ENCODE data around the gene TEX2.
"Not testable (repeated sequence)": the region's sequence is repeated elsewhere in the genome, so short reads cannot be mapped to it uniquely, and the experiment has no call there.

The TEX2 gene

DNA sequence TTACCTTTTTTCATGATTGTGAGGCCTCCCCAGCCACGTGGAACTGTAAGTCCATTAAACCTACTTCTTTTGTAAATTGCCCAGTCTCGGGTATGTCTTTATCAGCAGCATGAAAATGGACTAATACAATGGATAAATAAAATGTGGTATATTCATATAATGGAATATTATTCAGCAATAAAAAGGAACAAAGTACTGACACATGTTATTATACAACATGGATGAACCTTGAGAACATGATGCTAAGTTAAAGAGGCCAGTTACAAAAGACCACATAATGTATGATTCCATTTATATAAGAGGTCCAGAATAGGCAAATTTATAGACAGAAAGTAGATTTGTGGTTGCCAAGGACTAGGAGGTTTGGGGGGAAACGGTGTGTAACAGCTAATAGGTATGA lies 138.5 kb downstream of the TEX2 start:
- Mint-ChIP-seq H3K27ac (no peak overlapping the region), H3K4me3 (no peak overlapping the region), H3K9me3 (no peaks in the 10 kb centered on the region), H3K4me1 (peaks cover 65% of the 10 kb centered on the region), H3K27me3 (no peaks in the 10 kb centered on the region)
- ATAC-seq, result no peak
- no peak for DNase-seq

DNA sequence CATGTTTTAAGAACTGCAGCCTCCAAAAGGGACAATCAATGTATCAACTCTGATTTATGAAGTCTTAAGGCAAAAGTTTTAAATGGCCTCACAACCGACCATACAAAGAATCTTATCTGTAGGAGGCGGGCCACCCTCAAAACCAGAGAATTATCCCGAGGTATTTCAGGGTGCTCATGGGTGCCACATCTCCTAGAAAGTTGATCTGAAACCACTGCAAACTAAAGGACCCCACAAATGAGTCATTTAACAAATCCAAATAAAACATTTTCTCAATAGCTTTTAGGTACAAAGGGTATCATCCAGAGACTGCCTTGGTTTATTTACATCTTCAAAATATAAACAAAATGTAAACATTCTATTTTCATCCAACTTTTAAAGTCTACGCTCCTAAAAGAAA lies 139.9 kb downstream of the TEX2 start:
- DNase-seq, result no peak
- no peak for ATAC-seq
- Mint-ChIP-seq H3K4me1 (peaks cover 55% of the 10 kb centered on the region), H3K27me3 (no peaks in the 10 kb centered on the region), H3K27ac (no peak overlapping the region), H3K9me3 (no peaks in the 10 kb centered on the region), H3K4me3 (no peak overlapping the region)

DNA sequence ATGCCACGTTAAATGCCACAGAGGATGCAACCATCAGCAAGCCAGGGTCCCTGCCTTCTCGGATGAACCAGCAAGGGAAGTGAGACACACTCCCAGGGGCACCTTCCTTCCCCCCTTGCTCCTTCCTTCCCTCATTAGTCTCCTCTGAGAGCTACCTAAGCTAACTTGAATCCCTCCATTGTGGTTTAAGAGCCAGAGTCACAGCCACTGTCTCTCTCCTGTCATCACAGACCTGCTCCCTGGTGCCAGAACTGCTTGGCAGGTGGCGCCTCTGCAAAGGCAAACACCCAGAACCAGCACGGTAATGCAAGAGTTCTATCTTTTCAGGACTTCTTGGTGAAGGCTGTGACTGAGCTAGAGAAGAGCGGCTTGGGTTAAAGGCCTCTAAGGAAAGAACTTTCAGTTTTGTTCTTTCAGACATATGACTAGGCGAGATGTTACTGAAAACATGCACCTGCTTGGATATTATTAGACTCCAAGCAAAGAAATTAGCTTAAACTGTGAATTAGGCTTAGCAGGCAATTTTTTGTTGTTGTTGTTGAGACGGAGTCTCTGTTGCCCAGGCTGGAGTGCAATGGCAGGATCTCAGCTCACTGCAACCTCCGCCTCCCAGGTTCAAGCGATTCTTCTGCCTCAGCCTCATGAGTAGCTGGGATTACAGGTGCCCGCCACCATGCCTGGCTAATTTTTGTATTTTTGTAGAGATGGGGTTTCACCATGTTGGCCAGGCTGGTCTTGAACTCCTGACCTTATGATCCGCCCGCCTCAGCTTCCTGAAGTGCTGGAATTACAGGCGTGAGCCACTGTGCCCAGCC lies 141.9 kb downstream of the TEX2 start:
- not testable (repeated sequence) for H3K27me3 Mint-ChIP-seq, ATAC-seq

DNA sequence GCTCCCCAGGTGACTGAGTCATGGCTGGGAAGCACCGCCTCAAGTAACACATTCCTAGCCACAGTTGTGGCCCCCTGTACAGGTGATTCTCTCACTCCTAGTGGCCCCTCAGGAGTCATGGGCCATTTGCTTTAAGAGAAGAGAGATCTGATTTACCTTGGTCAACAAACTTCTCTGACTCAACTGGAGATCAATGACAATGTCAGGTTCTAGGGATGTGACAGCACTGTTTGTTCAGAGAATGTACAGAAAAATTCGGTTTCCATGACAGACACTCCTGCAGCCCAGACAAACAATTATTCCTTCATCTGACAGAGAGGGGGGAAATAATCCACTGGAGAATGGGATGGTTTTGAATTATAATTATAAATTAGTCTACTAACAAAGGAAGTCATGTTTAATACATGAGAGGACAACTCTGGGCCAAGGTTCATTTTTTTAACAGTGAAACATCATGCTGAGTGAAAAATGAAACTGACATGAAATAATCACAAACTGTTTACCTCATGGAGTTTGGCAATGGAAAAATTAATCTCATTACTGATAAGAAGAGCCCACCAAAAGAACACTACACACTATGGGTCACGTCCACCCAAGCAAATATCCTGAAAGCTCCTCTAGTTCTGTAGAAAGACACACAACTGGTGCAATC lies 142.8 kb downstream of the TEX2 start:
- Mint-ChIP-seq H3K9me3 (no peaks in the 10 kb centered on the region), H3K27me3 (no peaks in the 10 kb centered on the region), H3K4me3 (peak overlapping the region; percentile 19 to 65), H3K4me1 (peaks cover 54% of the 10 kb centered on the region), H3K27ac (peak overlapping the region in 1 of 2 donors; percentile 40)
- DNase-seq (no peak), ATAC-seq (peak; percentile 56)

More for the DNA sequence above, 141.9 kb downstream of the TEX2 start:
- H3K4me1 Mint-ChIP-seq, result peaks cover 53% of the 10 kb centered on the region
- peak overlapping the region in 1 of 2 donors; percentile 65 for H3K4me3 Mint-ChIP-seq
- H3K9me3 Mint-ChIP-seq, DNase-seq: not testable (repeated sequence)
- H3K27ac Mint-ChIP-seq, result peak overlapping the region in 1 of 2 donors; percentile 44

DNA sequence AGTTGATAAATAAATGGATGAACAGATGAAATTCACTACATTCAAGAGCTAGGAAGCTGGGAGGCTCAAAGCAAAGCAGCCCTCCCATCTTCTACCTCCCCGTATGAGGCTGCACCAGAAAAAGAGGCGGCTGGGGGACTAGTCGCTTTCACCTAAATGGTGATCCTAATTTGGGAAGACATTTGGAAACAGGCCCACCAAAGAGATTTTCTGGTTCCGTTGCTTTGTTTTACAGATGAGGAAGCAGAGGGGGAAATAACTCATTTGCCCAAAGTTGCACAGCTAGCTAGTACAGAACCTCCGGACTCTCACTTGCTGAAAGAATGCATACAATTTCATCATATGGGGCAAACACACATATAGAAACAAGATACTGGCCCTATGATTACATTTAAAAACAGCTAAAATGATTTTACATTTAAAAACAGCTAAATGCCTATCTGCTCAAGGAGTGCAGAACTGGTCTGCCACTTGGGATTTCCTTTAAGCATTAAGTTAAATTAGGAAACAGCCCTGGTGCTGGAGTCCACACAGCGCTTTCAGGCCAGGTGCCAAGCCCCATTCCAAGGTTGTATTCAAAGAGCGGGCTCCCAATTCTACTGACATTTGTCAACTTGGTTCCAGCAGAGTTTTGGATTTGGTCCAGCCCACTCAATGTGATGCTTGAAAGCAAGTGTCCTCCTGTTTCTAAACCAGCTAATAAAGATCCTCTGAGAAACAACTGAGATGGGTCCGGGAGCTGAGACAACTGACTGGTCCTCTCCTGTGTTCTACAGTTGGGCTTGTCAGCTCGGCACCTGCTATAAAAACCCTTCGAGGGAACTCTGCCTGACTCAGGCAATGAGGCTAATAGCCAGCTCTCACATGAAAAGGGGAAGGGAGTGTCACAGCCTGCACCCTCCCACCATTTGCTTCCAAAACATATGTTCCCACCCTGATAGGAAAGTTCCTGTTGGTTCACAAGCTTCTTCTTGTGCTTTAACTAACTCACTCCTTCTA lies 144.8 kb downstream of the TEX2 start:
- Mint-ChIP-seq H3K27me3 (no peaks in the 10 kb centered on the region), H3K9me3 (no peaks in the 10 kb centered on the region), H3K27ac (peak overlapping the region in 1 of 2 donors; percentile 72), H3K4me1 (peaks cover 57% of the 10 kb centered on the region), H3K4me3 (no peak overlapping the region)
- ATAC-seq (no peak), DNase-seq (no peak)

DNA sequence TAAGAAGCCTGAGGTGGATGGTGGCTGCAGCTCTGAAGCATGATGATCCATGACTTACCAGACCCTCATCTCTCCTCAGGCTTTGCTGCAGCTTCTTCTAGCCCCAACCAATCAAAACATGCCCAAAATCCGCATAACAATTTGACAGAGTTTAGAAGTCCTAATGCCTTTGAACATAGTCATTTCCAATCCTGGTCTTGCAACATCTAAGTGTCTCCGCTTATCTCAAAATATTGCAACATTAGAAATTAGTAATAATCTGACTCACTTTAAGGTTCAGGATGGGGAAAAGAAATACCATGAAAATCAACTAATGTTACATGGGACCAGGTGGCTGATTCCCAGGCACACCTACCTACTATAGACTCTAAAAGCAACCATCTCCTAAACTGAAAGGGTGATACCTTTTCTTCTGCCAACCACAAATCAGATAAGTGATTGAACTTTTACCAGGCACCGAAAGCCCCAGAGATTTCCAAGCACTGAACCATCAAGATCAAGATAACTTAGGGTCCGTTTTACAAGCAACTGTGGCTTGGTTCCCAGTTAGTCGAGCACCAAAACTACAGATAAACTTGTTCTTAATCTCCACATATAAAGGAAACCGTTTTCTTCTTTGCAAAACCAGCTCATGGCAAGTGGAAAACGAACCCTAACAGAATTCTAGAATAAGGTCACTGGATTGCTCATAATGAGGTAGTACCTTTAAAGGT lies 147.1 kb downstream of the TEX2 start:
- peaks cover 46% of the 10 kb centered on the region for H3K4me1 Mint-ChIP-seq
- H3K4me3 Mint-ChIP-seq, result peak overlapping the region; percentile 21 to 39
- peak overlapping the region in 1 of 2 donors; percentile 88 for H3K27ac Mint-ChIP-seq
- ATAC-seq (peak; percentile 37), DNase-seq (no peak)
- H3K9me3 Mint-ChIP-seq, result no peaks in the 10 kb centered on the region
- no peaks in the 10 kb centered on the region for H3K27me3 Mint-ChIP-seq

DNA sequence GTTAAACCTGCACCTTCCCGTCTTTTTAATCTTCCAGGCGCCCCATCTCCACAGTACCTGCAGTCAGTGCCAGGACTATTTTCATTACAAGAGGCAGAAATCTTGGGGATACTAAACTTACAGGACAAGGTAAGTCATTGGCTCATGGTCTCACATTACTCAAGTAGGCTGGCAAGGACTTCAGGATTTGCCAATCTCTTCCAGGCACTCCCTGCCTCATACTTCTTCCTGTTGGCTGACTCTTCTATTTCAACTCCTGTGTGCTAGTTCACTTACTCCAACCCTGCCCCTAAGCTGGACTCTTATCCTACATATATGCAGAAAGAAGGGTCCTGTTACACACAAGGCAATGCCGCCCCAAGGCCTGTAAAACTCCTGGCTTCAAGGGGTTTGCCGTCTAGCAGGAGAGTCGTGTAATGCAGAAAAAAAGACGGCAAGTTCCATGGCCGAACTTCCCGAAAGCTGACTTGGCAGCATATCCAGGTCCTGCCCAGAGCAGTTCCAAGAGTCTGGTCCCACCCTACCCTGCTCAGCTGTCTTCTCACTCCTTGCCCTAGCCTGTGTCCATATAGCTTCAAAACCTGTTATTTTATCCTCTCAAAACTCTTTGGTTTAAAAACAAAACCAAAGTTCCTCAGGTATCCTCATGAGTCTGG lies 147.9 kb downstream of the TEX2 start:
- Mint-ChIP-seq H3K27ac (no peak overlapping the region), H3K4me3 (no peak overlapping the region), H3K27me3 (no peaks in the 10 kb centered on the region), H3K4me1 (peaks cover 43% of the 10 kb centered on the region), H3K9me3 (no peaks in the 10 kb centered on the region)
- ATAC-seq (no peak), DNase-seq (no peak)

DNA sequence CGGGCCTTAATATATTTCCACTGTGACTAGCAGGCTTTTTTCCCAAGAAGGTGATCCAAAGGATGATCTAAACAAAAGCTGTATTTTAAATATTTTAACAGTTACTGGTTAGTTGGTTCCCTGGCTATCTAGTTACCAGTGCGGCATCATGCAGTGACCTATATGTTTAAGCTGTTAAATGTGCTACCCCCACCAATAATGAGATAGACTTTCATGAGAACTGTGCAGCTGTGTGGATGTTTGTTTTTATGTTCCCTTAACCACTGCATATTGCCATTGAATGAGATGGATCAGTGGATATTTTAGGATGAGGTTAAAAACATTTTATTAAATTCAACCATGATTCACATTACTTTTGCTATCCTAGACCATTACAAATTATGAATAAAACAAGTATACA lies 150.1 kb downstream of the TEX2 start:
- Mint-ChIP-seq H3K27ac (no peak overlapping the region), H3K4me1 (peaks cover 50% of the 10 kb centered on the region)

DNA sequence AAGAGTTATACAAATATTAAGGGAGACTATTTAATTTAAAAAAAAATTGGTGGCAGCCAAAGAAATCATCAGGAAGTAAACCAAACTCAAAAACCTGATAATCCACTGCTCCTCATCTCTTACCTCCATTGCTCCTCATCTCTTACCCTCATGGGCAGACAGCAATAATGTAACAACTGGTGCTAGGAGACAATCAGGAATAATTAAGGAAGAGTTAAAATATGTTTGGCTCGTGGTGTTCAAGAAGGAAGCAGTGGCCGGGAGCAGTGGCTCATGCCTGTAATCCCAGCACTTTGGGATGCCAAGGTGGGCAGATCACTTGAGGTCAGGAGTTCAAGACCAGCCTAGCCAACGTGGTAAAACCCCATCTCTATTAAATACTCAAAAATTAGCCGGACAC lies 151.2 kb downstream of the TEX2 start:
- no peak for ATAC-seq

More for the DNA sequence above, 150.1 kb downstream of the TEX2 start:
- Mint-ChIP-seq H3K4me3 (no peak overlapping the region), H3K27me3 (no peaks in the 10 kb centered on the region), H3K9me3 (no peaks in the 10 kb centered on the region)
- DNase-seq (no peak), ATAC-seq (no peak)

DNA sequence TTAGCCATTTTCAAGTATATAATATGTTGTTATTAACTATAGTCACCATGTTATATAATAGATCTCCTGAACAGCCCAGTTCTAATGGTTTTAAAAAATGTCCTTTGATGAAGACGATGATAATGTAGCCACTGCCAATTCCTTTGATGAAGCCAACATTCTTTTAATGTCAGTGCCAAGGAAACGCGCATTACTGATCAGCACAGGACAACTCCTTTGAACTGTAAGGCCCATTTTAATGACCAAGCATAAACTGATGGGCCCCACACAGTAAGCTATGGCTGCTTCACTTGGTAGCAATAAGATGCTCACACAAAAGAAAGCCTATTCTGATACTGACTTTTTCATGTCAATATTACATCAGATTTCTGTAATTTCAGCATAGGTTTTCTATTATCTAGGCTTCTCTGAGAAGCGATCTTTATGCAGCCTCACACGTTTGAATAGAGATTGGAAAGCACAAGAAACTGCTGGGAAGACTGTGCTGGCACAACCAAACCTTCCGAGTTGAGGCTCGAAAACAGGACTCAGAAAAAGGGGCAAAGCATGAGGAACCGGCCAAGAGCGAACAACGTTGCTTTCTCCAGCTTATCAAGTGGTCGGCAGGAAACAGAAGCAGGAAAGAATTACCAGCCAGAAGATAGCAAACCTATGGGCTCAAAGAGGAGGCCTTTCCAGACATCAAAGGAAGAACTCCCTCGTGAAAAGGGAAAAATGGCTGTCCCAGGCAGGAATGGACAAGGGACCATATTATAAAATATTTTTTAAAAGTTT lies 152.5 kb downstream of the TEX2 start:
- no peak overlapping the region for H3K4me3 Mint-ChIP-seq
- peaks cover 56% of the 10 kb centered on the region for H3K4me1 Mint-ChIP-seq
- no peaks in the 10 kb centered on the region for H3K9me3 Mint-ChIP-seq
- no peak overlapping the region for H3K27ac Mint-ChIP-seq
- no peak for DNase-seq
- H3K27me3 Mint-ChIP-seq, result no peaks in the 10 kb centered on the region
- ATAC-seq, result no peak

More for the DNA sequence above, 151.2 kb downstream of the TEX2 start:
- Mint-ChIP-seq H3K4me3 (no peak overlapping the region), H3K27me3 (no peaks in the 10 kb centered on the region), H3K9me3 (no peaks in the 10 kb centered on the region), H3K27ac (no peak overlapping the region), H3K4me1 (peaks cover 53% of the 10 kb centered on the region)
- no peak for DNase-seq

DNA sequence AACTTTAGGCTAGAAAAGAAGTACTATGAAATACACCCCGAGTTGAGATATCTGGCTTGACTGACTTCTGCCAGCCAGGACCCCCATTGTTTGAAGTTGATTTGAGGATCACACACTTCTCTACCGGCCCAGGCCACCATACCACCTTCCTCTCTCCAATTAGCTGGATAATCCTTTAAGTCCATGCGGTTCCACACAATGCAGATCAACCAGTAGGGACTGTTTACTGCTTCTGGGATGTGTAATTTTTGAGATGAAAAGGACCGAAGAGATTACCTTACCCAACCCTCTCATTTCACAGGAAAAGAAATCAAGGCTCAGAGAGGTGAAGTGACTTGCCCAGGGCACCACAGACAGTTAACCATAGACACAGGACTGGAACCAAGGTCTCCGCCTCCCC lies 153.7 kb downstream of the TEX2 start:
- ATAC-seq (no peak), DNase-seq (no peak)
- Mint-ChIP-seq H3K4me3 (no peak overlapping the region), H3K27ac (peak overlapping the region in 1 of 2 donors; percentile 27), H3K9me3 (no peaks in the 10 kb centered on the region), H3K27me3 (no peaks in the 10 kb centered on the region), H3K4me1 (peaks cover 56% of the 10 kb centered on the region)

DNA sequence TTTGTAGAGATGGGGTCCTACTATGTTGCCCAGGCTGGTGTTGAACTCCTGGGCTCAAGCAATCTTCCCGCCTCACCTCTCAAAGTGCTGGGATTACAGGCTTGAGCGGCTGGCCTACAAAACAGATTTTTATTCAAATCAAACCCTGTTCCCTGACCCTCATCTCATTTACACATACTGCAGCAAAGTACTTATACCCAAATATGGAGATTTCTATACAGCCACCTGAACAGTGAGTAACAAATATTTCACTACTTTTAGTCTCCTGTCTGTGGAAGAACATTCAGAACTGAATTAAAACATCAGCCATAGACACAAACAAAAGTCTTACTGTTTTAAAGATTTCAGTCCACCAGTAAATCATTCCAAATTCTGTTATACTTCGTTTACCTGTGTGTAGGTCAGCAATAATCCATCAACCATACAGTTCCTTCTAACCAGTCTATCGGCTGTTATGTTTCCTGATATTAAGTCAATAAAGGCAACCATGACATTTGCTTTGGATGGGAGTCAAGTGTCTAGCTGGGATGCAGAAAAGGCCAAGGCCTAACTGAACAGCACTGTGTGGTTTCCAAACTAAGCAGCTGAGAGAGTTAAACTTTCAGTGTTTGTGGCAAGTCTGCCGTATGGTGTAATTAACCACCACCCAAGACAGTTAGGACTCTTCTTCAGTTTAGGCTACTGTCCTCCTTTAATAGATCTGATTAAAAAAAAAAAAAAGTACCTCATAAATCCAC lies 155.4 kb downstream of the TEX2 start:
- no peak for ATAC-seq
- H3K9me3 Mint-ChIP-seq, result no peaks in the 10 kb centered on the region
- DNase-seq, result no peak
- H3K27me3 Mint-ChIP-seq, result no peaks in the 10 kb centered on the region
- H3K4me3 Mint-ChIP-seq, result no peak overlapping the region
- H3K4me1 Mint-ChIP-seq, result peaks cover 59% of the 10 kb centered on the region
- H3K27ac Mint-ChIP-seq, result no peak overlapping the region

DNA sequence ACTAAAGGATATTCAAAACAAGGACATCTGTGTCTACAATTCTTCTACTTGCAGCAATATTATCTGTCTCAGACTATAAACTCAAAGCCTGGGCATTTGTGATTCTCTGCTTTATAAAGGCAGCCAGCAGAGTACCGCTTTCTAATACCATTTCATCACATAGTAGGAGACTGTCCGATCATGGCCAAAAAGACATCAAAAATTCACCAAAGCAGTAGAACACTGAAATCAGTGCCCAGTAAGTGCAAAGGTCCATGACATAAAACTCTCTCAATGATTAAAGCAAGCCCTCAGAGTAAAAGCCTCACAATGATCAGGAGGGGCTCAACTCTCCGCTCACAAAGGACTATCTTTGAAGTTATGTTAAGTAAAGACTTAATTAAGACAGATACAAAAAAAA lies 156.1 kb downstream of the TEX2 start:
- Mint-ChIP-seq H3K27ac (peak overlapping the region; percentile 16 to 54), H3K4me3 (no peak overlapping the region), H3K9me3 (no peaks in the 10 kb centered on the region), H3K4me1 (peaks cover 59% of the 10 kb centered on the region), H3K27me3 (no peaks in the 10 kb centered on the region)
- ATAC-seq (no peak), DNase-seq (no peak)

Data from stimulated activated naive CD8-positive, alpha-beta T cell treated with anti-CD3 and anti-CD28 coated beads, Interleukin-15, amount 100 ng/mL, for 72 hours (primary cell).